Stimulated activated CD4-positive, alpha-beta T cell treated with anti-CD3 and anti-CD28 coated beads, Interleukin-2, amount 100 ng/mL, for 48 hours (primary cell): Measurements from ENCODE around the gene ZNF879.
A peak's percentile ranks its signal among the peaks of the same experiment; 100 is the strongest.

ENCODE experiments used
- DNase-seq, 2 donors: peaks; one replicate each; pipeline ENCODE4 v3.0.0-alpha.2; 2020

Gene ZNF879

GRCh38 chr5:179023528-179024189, at the start of gene ZNF879:
Gene ZNF879 (plus strand): TSS chr5:179023804. CDS start chr5:179025005, 1,201 bp downstream.
- DNase-seq = peak; percentile 84 to 87

- no peak for DNase-seq
Observed at GRCh38 chr5:178981381-178981780, 42.2 kb upstream of the ZNF879 start.

GRCh38 chr5:178982941-178983340, 40.7 kb upstream of the ZNF879 start:
- DNase-seq = no peak

GRCh38 chr5:178983728-178984127, 39.9 kb upstream of the ZNF879 start:
- DNase-seq = no peak

GRCh38 chr5:178984145-178985072, 39.2 kb upstream of the ZNF879 start:
- DNase-seq = no peak

- DNase-seq = no peak
Observed at GRCh38 chr5:178986326-178986960, 37.2 kb upstream of the ZNF879 start.

- DNase-seq = no peak
Observed at GRCh38 chr5:178988436-178989220, 35.0 kb upstream of the ZNF879 start.

- no peak for DNase-seq
Observed at GRCh38 chr5:178989311-178989710, 34.3 kb upstream of the ZNF879 start.

- no peak for DNase-seq
Observed at GRCh38 chr5:178990491-178990890, 33.1 kb upstream of the ZNF879 start.

GRCh38 chr5:178991190-178992145, 32.1 kb upstream of the ZNF879 start:
- DNase-seq = no peak

GRCh38 chr5:178992291-178992895, 31.2 kb upstream of the ZNF879 start:
- no peak for DNase-seq

GRCh38 chr5:178993236-178993765, 30.3 kb upstream of the ZNF879 start:
- DNase-seq = no peak

GRCh38 chr5:178993955-178994579, 29.5 kb upstream of the ZNF879 start:
- DNase-seq = no peak

- no peak for DNase-seq
Observed at GRCh38 chr5:178994580-178995340, 28.8 kb upstream of the ZNF879 start, which contains the start of gene GRM6. Gene GRM6 (minus strand): TSS chr5:178995320. CDS start chr5:178994944, 376 bp downstream.

- no peak for DNase-seq
Observed at GRCh38 chr5:178995341-178995690, 28.3 kb upstream of the ZNF879 start.

GRCh38 chr5:178996156-178996555, 27.4 kb upstream of the ZNF879 start:
- DNase-seq = no peak

- no peak for DNase-seq
Observed at GRCh38 chr5:178997191-178997590, 26.4 kb upstream of the ZNF879 start.

- DNase-seq = no peak
Observed at GRCh38 chr5:178998441-178998840, 25.2 kb upstream of the ZNF879 start.

GRCh38 chr5:179006564-179006963, 17.0 kb upstream of the ZNF879 start:
- no peak for DNase-seq

- DNase-seq = no peak
Observed at GRCh38 chr5:179008667-179009066, 14.9 kb upstream of the ZNF879 start.
